Esophagus muscularis mucosa (tissue), 4 donors: Measurements from ENCODE around the gene LAMA1. TPM values are rescaled to one million over a fixed set of nuclear protein-coding genes. Genes with fewer than 3 reads are reported as not detected.

Experiments
- DNase-seq: peaks from one replicate; pipeline ENCODE4 v3.0.0-alpha.2; 2017; ENCODE audit errors: extremely low spot score
- H3K27ac ChIP-seq, 4 donors: fragments of 200-600 bp; sonication (generic); replicated peaks in 1 of 4; 1 replicate in 3 of 4; 2 replicates in 1 of 4; pipeline ENCODE4 v1.5.1; 2016 to 2019; ENCODE audit warnings: mild to moderate bottlenecking in 1 of 4
- H3K27me3 ChIP-seq, 4 donors: fragments of 200-600 bp; sonication (generic); one replicate each; pipeline versions ENCODE4 v1.5.1 to v1.6.0; 2016 to 2019
- H3K36me3 ChIP-seq, 4 donors: fragments of 200-600 bp; sonication (generic); one replicate each; pipeline ENCODE4 v1.5.1; 2016 to 2019
- H3K4me1 ChIP-seq, 4 donors: fragments of 200-600 bp; sonication (generic); one replicate each; pipeline ENCODE4 v1.5.1; 2016 to 2019
- H3K4me3 ChIP-seq, 4 donors: fragments of 200-600 bp; sonication (generic); 1 replicate in 2 of 4; 2 replicates in 2 of 4; pipeline ENCODE4 v1.5.1; 2016 to 2019; ENCODE audit warnings: mild to moderate bottlenecking in 4 of 4, moderate library complexity in 1 of 4
- H3K9me3 ChIP-seq, 4 donors: fragments of 200-600 bp; sonication (generic); 1 replicate in 3 of 4; 2 replicates in 1 of 4; pipeline ENCODE4 v1.5.1; 2016 to 2019
- CTCF ChIP-seq, 3 experiments: fragments of 200-600 bp in 2 of 3; fragments of 450-650 bp in 1 of 3; sonication (generic) in 2 of 3; IDR thresholded peaks; one replicate each; pipeline ENCODE4 v1.5.1; 2017 to 2019; ENCODE audit warnings: antibody characterized with exemption in 3 of 3, mild to moderate bottlenecking in 2 of 3, moderate library complexity in 1 of 3
- EP300 ChIP-seq: sonication (generic); formaldehyde crosslinking; IDR thresholded peaks from one replicate; pipeline ENCODE4 v1.6.1; 2017; ENCODE audit warnings: antibody characterized with exemption
- POLR2A ChIP-seq: fragments of 450-650 bp; IDR thresholded peaks from one replicate; pipeline ENCODE4 v1.6.1; 2017; ENCODE audit warnings: antibody characterized with exemption, moderate library complexity, mild to moderate bottlenecking, low read depth
- POLR2AphosphoS5 ChIP-seq, 2 donors: sonication (generic); formaldehyde crosslinking; IDR thresholded peaks; one replicate each; pipeline ENCODE4 v1.6.1; 2017; ENCODE audit warnings: antibody characterized with exemption in 2 of 2
- WGBS: methylation state at CpG from one replicate; pipeline ENCODE4 v1.1.5; 2018; 5-methylcytosine and 5-hydroxymethylcytosine counted together
- intact Hi-C: fragments of 100-400 bp; cut with DNase I; formaldehyde crosslinking; loops from one replicate; pipeline ENCODE4 v1.15.1; 2023
- total RNA-seq, 4 donors: library from RNA; depleted of rRNA; stranded (reverse); fragments of >200 nt; gene quantifications; one replicate each; pipeline versions ENCODE4 v1.1.0 to v1.2.1, GENCODE V29; 2016

LAMA1 gene
- total RNA-seq, 4 donors from 2014 or later, result 0.17 to 0.69 (median 0.37) TPM

GRCh38 chr18:6994056-6994770, 123.4 kb downstream of the LAMA1 start:
- intact Hi-C loops, result no loop called here
- Histone ChIP-seq H3K9me3 (no peaks in the 10 kb centered on the region), H3K27ac (no peak overlapping the region), H3K4me3 (no peak overlapping the region), H3K36me3 (no peaks in the 10 kb centered on the region), H3K27me3 (peaks cover 0 to 3% (median 0%) of the 10 kb centered on the region in 4 donors), H3K4me1 (no peaks in the 10 kb centered on the region)
- no peak for DNase-seq
- WGBS, result 74% methylated on average over 7 of the region's 7 CpGs
- TF ChIP-seq POLR2AphosphoS5 (IDR thresholded peaks at IDR 0.05), result no peak

- intact Hi-C loops, result no loop called here
- Histone ChIP-seq H3K4me1 (no peaks in the 10 kb centered on the region), H3K27ac (no peak overlapping the region), H3K9me3 (no peaks in the 10 kb centered on the region), H3K36me3 (no peaks in the 10 kb centered on the region), H3K4me3 (no peak overlapping the region), H3K27me3 (peaks cover 0 to 3% (median 0%) of the 10 kb centered on the region in 4 donors)
- TF ChIP-seq POLR2A (no peak), POLR2AphosphoS5 (IDR thresholded peaks at IDR 0.05) (no peak), EP300 (no peak), CTCF (IDR thresholded peaks at IDR 0.05) (no peak)
- DNase-seq, result no peak
Observed at GRCh38 chr18:6992761-6993160, 124.8 kb downstream of the LAMA1 start.

- WGBS, result 76% methylated on average over 7 of the region's 7 CpGs
- no peaks in the 10 kb centered on the region for H3K4me1 ChIP-seq
Observed at GRCh38 chr18:6983366-6983765, 134.2 kb downstream of the LAMA1 start.

GRCh38 chr18:6982398-6982797, 135.2 kb downstream of the LAMA1 start:
- Histone ChIP-seq H3K4me1 (no peaks in the 10 kb centered on the region), H3K36me3 (no peaks in the 10 kb centered on the region), H3K9me3 (no peaks in the 10 kb centered on the region), H3K27me3 (no peaks in the 10 kb centered on the region), H3K27ac (no peak overlapping the region), H3K4me3 (no peak overlapping the region)
- peak; percentile 74 for DNase-seq
- intact Hi-C loops, result no loop called here
- TF ChIP-seq POLR2A (no peak), CTCF (IDR thresholded peaks at IDR 0.05) (no peak), EP300 (no peak), POLR2AphosphoS5 (IDR thresholded peaks at IDR 0.05) (no peak)
- 85% methylated on average over 10 of the region's 10 CpGs for WGBS

More at GRCh38 chr18:6983366-6983765, 134.2 kb downstream of the LAMA1 start:
- DNase-seq, result peak; percentile 47
- TF ChIP-seq POLR2A (no peak), EP300 (no peak), POLR2AphosphoS5 (IDR thresholded peaks at IDR 0.05) (no peak), CTCF (IDR thresholded peaks at IDR 0.05) (no peak)
- no peaks in the 10 kb centered on the region for H3K9me3 ChIP-seq
- no peaks in the 10 kb centered on the region for H3K27me3 ChIP-seq
- no peak overlapping the region for H3K27ac ChIP-seq
- no peaks in the 10 kb centered on the region for H3K36me3 ChIP-seq
- no peak overlapping the region for H3K4me3 ChIP-seq
- intact Hi-C loops, result no loop called here

GRCh38 chr18:6980363-6980762, 137.2 kb downstream of the LAMA1 start:
- DNase-seq, result no peak
- TF ChIP-seq POLR2AphosphoS5 (IDR thresholded peaks at IDR 0.05) (no peak), EP300 (no peak), CTCF (IDR thresholded peaks at IDR 0.05) (no peak), POLR2A (no peak)
- H3K4me3 ChIP-seq, result no peak overlapping the region
- no peaks in the 10 kb centered on the region for H3K4me1 ChIP-seq
- intact Hi-C loops, result no loop called here
- H3K27me3 ChIP-seq, result no peaks in the 10 kb centered on the region
- no peak overlapping the region for H3K27ac ChIP-seq
- no peaks in the 10 kb centered on the region for H3K36me3 ChIP-seq
- H3K9me3 ChIP-seq, result no peaks in the 10 kb centered on the region
- 82% methylated on average over 2 of the region's 2 CpGs for WGBS
